ENCODE measurements around the gene AP3B1.
"Not testable (repeated sequence)": the region's sequence is repeated elsewhere in the genome, so short reads cannot be mapped to it uniquely, and the experiment has no call there.

The AP3B1 gene

DNA sequence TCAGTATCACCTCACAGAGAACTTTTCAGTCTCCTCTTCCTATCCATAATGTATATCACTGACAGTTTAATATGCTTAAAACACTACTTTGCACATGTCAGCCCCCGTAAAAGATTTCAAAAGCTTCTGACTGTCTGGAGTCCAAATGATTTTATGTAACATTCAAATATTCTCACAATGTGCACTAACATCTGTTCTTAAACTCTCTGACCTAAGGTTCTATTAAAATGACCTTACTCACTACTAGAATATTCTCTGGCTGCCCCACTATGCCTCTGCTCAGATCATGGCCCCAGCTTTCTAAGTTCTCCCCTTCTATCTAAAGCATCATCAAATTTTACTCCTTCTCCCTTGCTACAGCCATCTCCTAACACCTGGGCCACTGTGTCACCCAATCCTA lies 52.5 kb downstream of the AP3B1 start:
- DNase-seq: no peak

DNA sequence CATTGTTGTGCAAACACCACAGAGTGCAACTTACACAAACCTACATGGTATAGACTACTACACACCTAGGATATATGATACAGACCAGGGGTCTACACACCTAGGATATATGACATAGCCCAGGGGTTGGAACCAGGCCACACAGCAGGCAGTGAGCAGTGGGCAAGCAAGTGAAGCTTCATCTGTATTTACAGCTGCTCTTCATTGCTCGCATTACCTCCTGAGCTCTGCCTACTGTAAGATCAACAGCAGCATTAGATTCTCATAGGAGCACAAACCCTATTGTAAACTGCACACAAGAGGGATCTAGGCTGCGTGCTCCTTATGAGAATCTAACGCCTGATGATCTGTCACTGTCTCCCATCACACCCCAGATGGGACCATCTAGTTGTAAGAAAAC lies 56.6 kb downstream of the AP3B1 start:
- DNase-seq: no peak

DNA sequence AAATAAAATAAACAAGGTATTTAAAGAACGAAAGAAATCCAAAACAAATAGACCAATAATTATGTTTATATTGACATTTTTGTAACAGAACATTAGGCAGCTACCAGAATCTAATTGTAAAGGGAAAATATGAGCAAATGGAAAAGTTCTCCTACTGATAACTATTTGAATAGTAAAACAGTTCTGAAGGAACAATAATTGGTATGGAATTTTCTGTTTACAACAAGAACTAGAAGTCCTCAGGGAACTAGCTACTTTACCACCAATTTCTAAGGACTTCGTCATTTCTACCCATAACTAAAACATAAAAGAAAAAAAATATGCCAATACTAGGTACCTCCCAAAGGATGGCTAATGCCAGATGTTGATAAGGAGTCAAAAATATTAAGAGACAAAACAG lies 58.5 kb downstream of the AP3B1 start:
- no peak for DNase-seq

DNA sequence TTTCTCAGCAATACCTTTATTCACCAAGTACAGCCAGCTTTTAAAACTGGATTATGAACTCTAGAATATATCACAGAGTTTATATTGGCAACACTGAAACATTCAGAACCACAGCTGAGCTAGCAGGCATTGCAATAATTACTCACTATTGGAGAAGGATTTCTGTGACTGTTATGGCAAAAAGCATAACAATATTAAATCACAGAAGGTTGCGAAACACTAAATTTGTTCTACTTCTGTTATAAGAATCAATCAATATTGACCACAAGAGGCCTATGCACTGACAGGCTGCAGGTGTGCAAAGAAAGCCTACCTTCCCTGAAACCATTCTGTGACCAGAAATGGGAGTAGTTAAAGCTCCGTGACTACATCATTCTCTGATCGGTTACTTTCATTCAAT lies 59.2 kb downstream of the AP3B1 start:
- DNase-seq: no peak

DNA sequence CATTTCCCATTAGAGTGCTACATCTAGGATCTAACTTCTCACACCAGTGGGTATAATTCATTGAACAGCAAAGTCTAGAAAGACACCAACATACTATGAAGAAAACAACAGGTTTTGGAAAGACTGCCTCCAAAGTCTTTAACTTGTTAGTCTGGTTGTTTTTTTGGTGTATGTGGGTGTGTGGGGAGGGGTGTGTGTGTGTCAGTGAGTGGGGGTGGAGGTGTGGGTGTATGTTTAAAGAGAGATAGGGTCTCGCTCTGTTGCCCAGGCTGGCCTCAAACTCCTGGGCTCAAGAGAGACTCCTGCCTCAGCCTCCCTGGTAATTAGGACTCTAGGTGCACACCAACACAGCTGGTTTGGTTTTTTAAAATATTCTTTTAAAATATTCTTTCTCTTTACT lies 59.7 kb downstream of the AP3B1 start:
- no peak for DNase-seq

DNA sequence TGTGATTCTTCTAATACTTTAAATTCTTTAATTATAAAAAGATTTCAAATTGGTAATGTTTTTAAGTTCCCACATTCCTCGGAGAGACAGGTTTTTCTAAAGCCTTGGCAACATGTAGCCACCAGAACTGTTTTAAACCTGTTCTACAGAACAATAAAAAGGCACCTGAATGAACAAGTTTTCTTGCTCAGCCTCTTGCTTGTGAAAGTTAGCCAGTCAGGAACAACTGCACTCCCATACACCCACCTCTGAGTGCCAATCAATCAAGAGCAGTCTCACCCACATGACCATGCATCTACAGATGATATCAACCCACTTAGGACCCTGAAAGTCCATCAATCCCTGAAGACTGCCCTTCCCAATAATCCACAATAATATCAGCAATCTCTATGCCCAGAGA lies 62.3 kb downstream of the AP3B1 start:
- DNase-seq: no peak

DNA sequence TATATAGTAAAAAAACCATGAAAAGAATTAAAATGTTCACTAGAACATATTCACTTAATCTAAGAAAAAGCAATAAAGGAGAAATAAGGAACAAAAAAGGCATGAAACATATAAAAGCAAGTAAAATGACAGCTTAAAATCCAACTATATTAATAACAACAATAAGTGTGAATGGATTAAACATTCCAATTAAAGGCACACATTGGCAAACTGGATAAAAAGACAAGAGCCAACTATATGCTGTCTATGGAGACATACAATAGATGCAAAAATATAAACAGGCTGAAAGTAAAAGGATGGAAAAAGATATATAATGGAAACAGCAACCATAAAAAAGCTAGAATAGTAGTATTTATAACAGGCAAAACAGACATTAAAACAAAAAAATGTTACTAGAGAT lies 70.1 kb downstream of the AP3B1 start:
- DNase-seq: no peak

DNA sequence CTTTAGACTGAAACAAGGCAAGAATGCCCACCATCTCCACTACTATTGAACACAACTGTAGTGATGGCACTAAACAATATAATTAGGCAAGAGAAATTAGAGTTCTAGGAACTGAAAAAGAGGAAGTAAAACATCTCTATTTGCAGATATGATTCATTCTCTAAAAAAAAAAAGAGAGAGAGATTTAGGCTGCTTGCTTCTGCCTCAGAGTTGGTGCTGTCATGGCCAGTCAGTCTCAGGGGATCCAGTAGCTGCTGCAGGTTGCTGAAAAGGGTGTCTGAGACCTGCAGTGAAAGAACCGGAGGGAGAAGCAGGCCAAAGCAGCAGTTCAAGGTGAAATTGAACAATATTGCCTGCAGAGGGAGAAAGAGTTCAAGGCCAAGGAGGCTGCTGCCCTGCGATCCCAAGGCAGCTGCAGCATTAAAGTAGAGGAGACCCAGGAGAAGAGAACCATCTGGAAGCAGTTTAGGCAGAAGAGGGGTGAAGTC lies 72.5 kb downstream of the AP3B1 start:
- no peak for DNase-seq

DNA sequence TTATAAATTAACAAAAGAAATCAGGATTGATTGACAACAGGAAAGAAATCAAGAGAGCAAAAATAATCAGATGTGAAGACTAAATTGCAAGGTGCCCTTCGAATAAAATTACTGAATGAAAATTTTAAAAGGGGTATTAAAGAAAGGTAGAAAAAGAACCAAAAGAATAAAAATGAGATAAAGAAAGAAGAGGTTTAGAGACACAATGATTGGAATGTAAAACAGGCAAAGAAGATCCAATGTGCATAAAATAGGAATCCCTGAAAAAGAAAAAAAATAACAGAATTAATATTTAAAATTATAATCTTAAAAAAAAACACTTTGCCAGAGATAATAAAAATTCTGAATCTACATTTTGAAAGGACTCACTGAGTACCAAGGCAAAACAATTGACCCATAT lies 73.0 kb downstream of the AP3B1 start:
- DNase-seq: no peak

DNA sequence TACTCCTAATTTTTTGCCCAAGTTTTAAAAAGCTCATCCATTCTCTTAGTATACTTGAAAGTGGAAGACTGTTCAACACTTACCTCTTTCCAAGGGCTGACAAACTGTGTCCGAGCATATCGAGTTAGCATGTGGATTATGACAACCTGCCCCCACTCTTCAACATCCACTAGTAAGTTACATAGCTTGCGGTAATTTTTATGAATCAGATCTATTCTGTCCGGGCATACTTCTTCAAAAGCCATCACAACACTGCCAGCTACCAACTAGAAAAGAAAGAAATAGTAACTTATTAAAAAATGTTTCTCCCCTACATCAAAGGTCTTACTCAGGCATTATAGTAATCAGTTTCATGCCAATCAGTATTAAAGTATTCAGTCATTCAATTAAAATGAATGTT lies 78.5 kb downstream of the AP3B1 start:
- DNase-seq: no peak

DNA sequence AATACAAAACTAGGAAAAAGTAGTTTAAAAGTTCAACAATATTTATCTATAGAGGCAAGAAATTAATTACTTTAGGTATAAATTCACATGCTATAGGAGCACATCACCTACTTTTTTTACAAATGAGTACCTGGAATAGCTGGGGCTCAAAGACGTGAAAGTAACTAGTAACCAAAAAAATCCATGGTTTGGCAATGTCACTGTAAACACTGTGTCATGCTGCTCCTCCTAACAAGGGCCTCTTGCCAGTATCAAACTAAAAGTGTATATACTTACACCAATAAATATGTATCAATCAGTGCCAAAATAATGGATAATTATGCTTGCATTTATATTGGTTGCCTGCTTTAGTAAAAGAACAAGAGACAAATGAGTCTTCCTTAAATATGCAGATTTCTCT lies 78.9 kb downstream of the AP3B1 start:
- DNase-seq: no peak

DNA sequence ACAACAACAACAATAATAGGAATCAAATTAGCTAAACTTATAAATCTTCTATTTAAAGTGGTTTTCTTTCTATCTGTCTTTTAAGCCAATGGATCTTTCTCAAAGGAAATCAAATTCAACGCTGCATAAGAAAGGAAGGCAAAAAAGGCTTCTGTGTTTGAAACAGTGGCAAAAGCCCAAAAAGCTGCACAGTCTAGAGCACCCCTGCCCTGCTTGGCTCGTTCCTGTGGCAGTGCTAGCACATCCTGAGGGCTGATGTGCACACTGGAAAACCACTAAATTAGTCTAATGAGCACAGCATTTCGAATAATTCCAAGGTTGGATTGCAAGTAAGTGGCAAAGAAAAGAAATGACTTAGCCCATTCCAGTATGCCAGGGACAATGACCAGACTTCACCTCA lies 80.7 kb downstream of the AP3B1 start:
- no peak for DNase-seq

DNA sequence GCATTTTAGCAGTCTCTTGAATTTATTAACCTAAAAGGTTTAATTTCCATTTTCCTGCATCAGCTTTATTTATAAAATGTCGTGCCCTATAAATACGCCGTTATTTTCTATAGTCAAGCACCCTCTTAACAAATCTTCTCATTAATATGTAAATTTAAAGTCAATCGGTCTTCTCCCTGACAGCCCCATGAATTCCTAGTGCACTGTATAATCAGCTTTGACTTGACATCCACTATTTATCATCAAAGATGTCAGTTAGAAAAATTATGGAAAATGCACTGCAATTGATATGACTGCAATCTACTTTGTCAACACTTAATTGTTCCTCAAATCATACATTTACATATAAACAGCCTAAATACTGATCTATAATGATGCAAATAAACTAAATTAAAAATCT lies 83.4 kb downstream of the AP3B1 start:
- DNase-seq: no peak

DNA sequence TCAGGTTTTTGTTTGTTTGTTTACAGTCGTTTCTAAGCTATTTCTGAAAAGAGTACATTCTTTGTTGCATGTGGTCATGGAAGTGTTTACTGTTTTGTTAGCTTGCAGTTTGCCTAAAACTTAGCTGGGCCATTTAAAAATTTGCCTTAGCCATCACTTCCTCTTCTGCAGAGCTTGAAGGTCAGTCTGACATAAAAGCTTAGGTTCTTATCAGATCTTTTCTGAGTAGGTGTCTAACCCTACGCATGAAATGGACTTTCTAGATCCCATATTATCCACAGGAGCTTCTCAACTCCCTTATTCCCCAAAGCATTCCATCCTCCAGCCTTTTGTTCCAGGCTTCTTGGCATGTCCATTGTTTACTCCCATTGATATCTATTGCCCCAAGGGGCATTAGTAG lies 90.3 kb downstream of the AP3B1 start:
- no peak for DNase-seq

DNA sequence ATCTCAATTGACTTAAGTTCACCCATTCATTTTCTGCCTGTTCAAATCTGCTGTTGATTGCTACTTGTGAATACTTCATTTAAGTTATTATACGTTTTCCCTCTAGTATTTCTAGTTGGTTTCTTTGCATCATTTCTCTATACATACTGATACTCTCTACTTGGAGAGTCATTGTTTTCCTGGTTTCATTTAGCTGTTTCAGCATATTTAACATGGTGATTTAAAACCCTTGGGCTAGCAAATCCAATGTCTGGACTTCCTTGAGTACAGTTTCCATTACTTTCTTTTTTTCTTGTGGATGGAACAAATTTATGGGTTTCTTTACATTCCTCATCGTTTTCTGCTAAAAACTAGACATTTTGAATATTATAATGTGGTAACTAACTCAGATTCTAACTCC lies 90.7 kb downstream of the AP3B1 start:
- DNase-seq: no peak

DNA sequence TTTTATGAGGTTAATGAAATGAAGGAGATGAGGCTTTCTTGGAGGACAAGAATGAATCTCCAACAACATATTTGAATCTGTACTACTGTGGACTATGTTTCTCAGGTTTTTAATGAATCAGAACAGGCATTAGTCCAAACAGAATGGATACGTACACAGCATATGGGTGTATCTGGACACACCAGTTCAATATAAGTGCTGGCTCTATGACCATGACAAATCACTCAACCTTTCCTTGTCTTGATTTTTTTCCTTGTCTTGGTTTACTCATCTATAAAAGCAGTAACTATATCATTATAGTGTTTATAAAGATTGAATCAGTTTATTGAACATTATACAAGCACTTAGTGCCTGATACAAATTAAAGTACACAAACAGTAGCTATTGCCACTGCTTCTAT lies 104.1 kb downstream of the AP3B1 start:
- DNase-seq: no peak

DNA sequence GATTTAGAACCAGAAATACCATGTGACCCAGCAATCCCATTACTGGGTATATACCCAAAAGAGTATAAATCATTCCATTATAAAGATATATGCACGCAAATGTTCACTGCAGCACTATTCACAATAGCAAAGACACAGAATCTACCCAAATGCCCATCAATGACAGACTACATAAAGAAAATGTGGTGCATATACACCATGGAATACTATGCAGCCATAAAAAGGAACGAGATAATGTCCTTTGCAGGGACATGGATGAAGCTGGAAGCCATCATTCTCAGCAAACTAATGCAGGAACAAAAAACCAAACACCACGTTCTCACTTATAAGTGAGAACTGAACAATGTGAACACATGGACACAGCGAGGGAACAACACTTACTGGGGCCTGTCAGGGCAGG lies 105.8 kb downstream of the AP3B1 start:
- DNase-seq: not testable (repeated sequence)

DNA sequence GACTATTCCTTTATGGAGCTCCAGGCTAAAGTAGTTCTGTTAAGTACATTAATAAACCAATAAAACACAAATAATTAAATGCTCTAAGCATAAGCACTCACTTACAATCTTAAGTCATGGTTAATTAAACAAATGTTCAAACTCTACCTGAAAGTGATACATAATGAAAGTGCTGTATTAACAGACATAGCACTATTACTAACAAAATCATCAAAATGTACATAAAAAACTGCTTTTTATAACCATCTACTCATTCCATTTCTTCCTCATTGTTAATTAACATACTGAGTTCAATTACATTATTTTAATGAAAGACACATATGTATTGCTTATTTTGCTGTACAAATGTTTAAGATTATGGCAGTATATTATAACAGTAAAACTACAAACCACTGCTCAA lies 107.3 kb downstream of the AP3B1 start:
- DNase-seq: no peak

DNA sequence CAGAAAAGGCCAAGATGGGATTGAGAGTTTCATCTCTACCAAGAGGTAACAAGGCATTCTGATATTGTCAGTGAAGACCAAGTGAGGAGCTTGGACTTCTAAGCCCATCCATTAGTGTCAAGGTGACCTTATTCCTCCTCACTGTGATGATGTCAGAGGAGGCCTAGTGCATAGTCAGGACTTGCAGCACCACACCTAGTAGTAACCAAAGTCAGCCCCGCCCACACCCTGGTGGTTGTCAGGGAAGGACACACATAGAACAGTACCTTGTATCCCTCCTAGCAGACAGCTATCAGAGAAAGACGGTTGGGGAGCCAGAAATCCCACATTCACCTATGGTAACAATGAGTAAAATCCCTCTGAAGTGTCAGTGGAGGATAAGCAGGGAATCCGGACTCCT lies 111.7 kb downstream of the AP3B1 start:
- DNase-seq: no peak

DNA sequence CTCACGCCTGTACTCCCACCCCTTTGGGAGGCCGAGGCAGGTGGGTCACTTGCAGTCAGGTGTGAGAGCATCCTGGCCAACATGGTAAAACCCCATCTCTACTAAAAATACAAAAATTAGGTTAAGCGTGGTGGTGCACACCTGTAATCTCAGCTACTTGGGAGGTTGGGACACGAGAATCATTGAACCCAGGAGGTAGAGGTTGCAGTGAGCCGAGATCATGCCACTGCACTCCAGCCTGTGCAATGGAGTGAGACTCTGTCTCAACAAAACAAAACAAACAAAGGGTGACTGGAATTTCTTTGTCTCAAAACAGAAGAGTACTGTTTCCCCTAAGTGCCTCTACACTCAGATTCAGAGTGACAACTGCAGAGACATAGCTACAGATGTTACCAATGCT lies 116.1 kb downstream of the AP3B1 start:
- no peak for DNase-seq

DNA sequence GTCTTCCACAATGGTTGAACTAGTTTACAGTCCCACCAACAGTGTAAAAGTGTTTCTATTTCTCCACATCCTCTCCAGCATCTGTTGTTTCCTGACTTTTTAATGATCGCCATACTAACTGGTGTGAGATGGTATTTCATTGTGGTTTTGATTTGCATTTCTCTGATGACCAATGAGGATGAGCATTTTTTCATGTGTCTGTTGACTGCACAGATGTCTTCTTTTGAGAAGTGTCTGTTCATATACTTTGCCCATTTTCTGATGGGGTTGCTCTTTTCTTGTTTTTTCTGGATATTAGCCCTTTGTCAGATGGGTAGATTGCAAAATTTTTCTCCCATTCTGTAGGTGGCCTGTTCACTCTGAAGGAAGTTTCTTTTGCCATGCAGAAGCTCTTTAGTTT lies 124.2 kb downstream of the AP3B1 start:
- not testable (repeated sequence) for DNase-seq

DNA sequence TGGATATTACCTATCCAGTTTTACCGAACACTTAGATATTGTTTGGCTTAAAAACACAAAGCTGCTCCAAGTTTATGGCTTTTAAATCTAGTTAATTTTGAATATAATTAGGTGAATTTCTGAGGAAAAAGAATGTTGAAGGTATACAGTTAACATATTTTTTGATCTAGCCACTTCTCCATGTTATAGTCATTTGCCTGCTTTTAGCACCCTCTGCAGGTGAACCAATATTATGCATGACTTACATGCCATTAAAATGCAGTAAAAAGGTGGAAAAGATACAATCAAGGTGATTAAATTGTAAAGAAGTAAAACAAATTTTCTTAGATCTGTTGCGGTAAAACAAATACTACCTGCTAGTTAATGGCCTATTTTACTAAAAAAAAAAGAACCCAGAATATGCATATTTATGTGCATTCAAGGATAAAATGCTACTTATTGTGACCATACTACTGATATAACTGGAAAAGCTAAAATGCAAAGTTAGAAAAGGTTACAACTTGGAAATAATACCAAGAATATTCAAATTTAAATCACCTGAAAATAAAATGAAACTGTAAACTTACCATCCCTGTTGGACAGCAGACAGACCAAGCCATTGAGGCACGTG lies 132.1 kb downstream of the AP3B1 start:
- DNase-seq: no peak

DNA sequence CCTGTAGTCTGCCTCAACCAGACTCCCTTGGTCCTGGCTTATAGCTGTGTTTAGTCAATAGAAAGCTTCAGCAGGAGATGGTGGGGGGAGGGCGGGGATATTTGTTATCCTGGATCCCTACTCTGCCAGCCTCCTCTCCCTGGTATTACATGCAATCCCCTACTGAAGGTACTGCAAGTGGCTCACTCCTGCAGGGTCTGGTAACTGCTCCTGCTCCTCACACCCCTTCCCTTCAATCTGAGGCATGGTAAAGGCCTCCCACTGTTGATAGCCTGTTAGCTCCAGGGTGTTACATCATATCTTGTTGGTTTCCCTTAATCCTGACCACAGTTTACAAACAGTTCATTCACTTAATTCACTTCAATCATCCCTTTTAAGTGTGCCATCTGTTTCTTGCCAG lies 137.5 kb downstream of the AP3B1 start:
- DNase-seq: no peak

DNA sequence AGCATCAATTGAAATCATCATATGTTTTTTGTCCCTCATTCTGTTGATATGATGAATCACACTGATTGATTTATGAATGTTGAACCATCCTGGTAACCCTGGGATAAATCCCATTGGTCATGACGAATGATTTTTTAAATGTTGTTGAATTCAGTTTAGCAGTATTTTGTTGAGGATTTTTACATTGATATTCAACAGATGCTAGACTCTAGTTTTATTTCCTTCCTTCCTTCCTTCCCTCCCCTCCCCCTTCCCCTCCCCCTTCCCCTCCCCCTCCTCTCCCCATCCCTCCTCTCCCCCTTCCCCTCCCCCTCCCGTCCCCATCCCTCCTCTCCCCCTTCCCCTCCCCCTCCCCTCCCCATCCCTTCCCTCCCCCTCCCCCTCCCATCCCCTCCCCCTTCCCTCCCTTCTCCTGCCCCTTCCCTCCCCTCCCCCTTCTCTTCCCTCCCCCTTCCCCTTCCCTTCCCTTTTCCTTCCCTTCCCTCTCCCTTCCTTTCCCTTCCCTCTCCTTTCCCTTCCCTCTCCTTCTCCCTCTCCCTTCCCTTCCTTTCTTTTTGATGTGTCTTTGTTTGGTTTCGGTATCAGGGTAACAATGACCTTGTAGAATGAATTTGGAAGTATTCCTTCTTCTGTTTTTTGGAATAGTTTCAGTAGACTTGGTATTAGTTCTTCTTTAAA lies 142.8 kb downstream of the AP3B1 start:
- DNase-seq: no peak

DNA sequence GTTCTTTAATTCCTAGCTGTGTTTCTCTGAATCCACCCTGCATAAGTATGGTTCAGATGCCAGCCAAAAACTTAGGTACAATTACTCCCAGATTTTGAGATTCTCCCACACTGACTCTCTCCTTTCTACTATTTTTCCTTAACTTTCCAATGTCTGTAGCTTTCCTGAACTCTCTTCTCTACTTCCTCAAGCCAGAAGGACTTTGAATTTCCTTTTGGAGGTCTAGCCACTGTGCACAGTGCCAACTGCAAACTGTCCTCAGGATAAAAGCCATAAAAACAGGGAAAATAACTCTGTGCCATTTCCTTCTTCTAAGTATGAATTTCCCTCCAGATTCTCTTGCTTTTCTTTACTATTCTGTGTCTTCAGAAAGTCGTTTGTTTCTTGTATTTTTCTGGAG lies 157.2 kb downstream of the AP3B1 start:
- DNase-seq: no peak

All from stimulated activated CD4-positive, alpha-beta T cell treated with anti-CD3 and anti-CD28 coated beads, Interleukin-12 subunit alpha, Interleukin-12 subunit beta, amount 100 ng/mL, for 4 hours (primary cell).